NCI-H1105 treated with DMSO at 0.1 percent for 48 hours (cell line): ENCODE results near the gene C5orf15.

ENCODE experiments used
- DNase-seq: peaks from one replicate; lab custom pipeline; 2025; lab: John Stamatoyannopoulos, UW

C5orf15 gene

GRCh38 chr5:133968204-133968980, at the start of gene C5orf15:
C5orf15 (minus strand) TSS chr5:133968625; CDS start chr5:133968584, 41 bp downstream.
- peak; percentile 91 for DNase-seq

- DNase-seq, result no peak
Measured at GRCh38 chr5:134008266-134008749, 39.9 kb upstream of the C5orf15 start.

GRCh38 chr5:134007581-134008265, 39.3 kb upstream of the C5orf15 start:
- no peak for DNase-seq

- DNase-seq, result no peak
Measured at GRCh38 chr5:134006115-134006514, 37.7 kb upstream of the C5orf15 start.

- no peak for DNase-seq
Measured at GRCh38 chr5:134005417-134006061, 37.1 kb upstream of the C5orf15 start.

GRCh38 chr5:134004626-134005416, 36.4 kb upstream of the C5orf15 start, which contains the start of gene VDAC1:
VDAC1 (minus strand) TSS chr5:134004975; CDS start chr5:133993012, 11,963 bp downstream.
- DNase-seq, result peak; percentile 60

GRCh38 chr5:134003817-134004625, 35.6 kb upstream of the C5orf15 start:
- DNase-seq, result no peak

- DNase-seq, result no peak
Measured at GRCh38 chr5:134003064-134003816, 34.8 kb upstream of the C5orf15 start.

GRCh38 chr5:134001938-134002731, 33.7 kb upstream of the C5orf15 start:
- DNase-seq, result no peak

GRCh38 chr5:134000696-134001453, 32.5 kb upstream of the C5orf15 start:
- DNase-seq, result no peak

GRCh38 chr5:134000091-134000511, 31.7 kb upstream of the C5orf15 start:
- DNase-seq, result no peak

- no peak for DNase-seq
Measured at GRCh38 chr5:133998807-133999206, 30.4 kb upstream of the C5orf15 start.

- no peak for DNase-seq
Measured at GRCh38 chr5:133998042-133998441, 29.6 kb upstream of the C5orf15 start.

- DNase-seq, result no peak
Measured at GRCh38 chr5:133996683-133997252, 28.3 kb upstream of the C5orf15 start.

GRCh38 chr5:133995883-133996563, 27.6 kb upstream of the C5orf15 start:
- DNase-seq, result no peak

- DNase-seq, result no peak
Measured at GRCh38 chr5:133995341-133995740, 26.9 kb upstream of the C5orf15 start.

- no peak for DNase-seq
Measured at GRCh38 chr5:133994990-133995333, 26.5 kb upstream of the C5orf15 start.
